Measurements from ENCODE around the gene METTL16.
"Not testable (repeated sequence)": the region's sequence is repeated elsewhere in the genome, so short reads cannot be mapped to it uniquely, and the experiment has no call there.

The METTL16 gene, protein sequence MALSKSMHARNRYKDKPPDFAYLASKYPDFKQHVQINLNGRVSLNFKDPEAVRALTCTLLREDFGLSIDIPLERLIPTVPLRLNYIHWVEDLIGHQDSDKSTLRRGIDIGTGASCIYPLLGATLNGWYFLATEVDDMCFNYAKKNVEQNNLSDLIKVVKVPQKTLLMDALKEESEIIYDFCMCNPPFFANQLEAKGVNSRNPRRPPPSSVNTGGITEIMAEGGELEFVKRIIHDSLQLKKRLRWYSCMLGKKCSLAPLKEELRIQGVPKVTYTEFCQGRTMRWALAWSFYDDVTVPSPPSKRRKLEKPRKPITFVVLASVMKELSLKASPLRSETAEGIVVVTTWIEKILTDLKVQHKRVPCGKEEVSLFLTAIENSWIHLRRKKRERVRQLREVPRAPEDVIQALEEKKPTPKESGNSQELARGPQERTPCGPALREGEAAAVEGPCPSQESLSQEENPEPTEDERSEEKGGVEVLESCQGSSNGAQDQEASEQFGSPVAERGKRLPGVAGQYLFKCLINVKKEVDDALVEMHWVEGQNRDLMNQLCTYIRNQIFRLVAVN

DNA sequence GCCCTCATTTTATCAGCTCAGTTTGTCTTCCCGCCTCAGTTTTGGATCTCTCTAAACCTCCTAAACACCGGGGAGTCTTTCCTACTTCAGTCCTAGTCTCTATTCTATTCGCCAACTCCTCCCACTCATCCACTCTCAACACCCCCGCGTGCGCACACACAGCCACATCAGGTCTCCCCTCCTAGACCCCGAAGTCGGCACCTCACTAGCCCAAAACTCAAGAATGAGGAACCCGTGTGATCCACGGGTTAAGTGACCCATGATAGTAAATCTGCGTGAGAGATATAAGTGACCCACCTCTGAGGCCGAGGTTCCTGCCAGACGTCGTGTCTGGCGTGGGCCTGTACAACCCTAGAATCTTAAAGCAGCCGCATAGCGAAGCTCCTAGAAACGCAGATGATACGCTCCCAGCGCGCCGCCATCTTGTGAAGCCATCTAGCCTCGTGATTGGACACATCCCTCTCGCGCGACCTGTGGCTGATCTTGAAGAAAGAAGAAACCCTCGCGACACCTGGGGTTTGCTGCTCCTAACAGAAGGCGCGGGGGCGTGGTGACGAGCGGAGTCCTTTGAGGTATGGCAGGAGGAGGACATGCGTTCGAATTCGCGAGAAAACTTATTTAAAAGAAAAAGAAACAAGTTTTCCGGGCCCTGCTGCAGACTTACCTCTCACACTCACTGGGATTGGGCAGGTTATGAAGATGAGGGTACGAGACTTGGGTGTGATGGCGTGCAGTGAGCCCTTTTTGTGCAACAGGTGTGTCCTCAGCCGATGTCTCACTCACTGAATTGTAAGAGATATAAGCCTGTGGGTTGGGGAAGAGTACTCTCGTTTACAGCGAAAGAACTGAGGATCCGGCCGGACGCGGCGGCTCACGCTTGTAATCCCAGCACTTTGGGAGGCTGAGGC, at the start of gene METTL16:
METTL16 (minus strand) TSS at position 427 of the 908 bp plus-strand sequence. CDS start 9,557 bp downstream, outside the sequence.
- DNase-seq (ENCODE audit: low spot score) = peak; percentile 90

GRCh38 chr17:2560658-2561057, 49.0 kb upstream of the METTL16 start:
- DNase-seq (ENCODE audit: low spot score) = no peak

- DNase-seq (ENCODE audit: low spot score) = no peak
Measured at GRCh38 chr17:2551928-2552327, 40.2 kb upstream of the METTL16 start.

GRCh38 chr17:2551493-2551892, 39.8 kb upstream of the METTL16 start:
- no peak for DNase-seq (ENCODE audit: low spot score)

GRCh38 chr17:2549392-2550211, 37.9 kb upstream of the METTL16 start:
- DNase-seq (ENCODE audit: low spot score) = no peak

DNA sequence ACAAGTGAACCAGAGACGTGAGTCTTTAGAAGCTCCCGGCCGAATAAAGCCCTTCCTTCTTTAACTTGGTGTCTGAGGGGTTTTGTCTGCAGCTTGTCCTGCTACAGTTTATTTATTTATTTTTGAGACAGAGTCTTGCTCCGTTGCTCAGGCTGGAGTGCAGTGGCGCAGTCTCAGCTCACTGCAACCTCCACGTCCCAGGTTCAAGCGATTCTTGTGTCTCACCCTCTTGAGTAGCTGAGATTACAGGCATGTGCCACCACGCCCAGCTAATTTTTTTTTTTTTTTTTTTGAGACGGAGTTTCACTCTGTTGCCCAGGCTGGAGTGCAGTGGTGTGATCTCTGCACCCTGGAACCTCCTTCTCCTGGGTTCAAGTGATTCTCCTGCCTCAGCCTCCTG, 36.3 kb upstream of the METTL16 start:
- DNase-seq (ENCODE audit: low spot score) = not testable (repeated sequence)

DNA sequence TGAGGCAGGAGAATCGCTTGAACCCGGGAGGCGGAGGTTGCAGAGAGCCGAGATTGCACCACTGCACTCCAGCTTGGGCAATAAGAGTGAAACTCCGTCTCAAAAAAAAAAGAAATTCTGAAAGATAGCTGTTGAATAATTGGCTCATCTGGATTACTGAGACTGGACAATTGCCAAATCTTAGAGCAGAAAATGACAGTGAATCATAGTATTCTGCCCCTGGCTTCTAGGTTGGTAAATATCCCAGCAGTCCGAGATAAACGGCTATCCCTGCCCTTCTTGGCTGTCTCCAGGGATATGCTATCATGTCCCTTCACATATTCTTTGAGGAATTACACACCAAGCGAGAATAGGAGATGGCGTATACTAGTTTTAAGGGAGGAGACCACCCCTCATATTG, 35.5 kb upstream of the METTL16 start:
- DNase-seq (ENCODE audit: low spot score) = no peak

DNA sequence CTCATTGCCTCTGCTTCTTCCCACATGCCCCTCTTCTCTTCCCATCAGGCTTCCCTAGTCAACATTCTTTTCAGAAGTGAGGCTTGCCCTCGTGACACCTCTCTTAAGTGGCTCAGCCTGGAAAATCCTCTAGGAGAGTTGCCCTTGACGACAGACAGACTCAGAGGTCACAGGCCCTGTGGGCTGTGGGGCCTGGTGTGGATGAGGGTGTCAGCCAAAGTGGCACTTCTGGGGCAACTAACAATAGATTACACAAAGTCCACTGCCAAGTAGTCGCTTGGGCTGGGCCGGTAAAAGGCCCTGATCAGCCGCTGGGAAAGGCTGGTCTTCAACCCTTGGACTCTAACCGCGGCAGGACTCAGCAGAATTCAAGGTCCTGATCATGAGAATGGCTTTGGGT, 33.7 kb upstream of the METTL16 start:
- no peak for DNase-seq (ENCODE audit: low spot score)

- DNase-seq (ENCODE audit: low spot score) = peak; percentile 70
Measured at GRCh38 chr17:2542456-2542855, 30.8 kb upstream of the METTL16 start.

DNA sequence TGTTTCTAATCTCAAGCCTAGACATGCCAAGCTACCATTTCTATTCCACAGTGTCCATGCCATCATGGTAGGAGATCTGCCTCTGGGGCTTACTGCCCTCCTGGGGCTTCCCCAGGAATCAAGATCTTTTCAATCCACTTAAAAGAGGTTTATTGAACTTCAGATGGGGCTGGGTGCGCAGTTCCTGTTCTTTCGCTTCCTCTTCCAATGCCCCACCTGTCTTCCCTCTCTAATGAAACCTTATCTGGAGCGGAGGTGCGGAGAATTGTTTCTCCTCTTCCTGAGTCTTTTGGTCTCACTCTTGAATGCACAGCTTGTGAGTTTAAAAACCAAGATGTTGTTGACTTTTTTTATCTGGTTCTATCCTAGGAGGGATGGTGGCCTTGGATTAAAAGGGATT, 30.4 kb upstream of the METTL16 start:
- no peak for DNase-seq (ENCODE audit: low spot score)

DNA sequence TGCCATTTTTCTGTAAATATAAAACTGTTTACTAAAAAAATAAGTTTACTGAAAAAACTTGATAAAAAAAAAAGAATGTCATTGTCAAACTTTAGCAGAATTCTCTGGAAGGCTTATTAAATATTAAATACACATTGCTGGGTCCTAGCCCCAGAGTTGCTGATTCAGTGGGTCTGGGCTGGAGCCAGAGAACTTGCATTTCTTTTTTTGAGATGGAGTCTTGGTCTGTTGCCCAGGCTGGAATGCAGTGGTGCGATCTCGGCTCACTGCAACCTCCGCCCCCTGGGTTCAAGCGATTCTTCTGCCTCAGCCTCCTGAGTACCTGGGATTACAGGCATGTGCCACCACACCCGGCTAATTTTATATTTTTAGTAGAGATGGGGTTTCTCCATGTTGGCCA, 25.9 kb upstream of the METTL16 start:
- not testable (repeated sequence) for DNase-seq (ENCODE audit: low spot score)

DNA sequence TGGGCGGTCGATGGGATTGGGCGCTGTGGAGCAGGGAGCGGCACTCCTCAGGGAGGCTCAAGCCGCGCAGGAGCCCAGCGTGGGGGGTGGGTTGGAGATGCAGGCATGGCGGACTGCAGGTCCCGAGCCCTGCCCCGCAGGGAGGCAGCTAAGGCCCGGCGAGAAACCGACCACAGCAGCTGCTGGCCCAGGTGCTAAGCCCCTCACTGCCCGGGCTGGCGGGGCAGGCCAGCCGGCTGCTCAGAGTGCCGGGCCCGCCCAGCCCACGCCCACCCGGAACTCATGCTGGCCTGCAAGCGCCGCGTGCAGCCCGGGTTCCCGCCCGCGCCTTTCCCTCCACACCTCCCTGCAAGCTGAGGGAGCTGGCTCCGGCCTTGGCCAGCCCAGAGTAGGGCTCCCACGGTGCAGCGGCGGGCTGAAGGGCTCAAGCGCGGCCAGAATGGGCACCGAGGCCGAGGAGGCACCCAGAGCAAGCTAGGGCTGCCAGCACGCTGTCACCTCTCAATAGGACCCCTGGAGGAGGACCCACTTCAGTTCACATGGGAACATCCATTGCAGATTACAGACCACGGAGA, 20.5 kb upstream of the METTL16 start:
- DNase-seq (ENCODE audit: low spot score) = no peak

- DNase-seq (ENCODE audit: low spot score) = not testable (repeated sequence)
Measured at GRCh38 chr17:2531243-2531954, 19.7 kb upstream of the METTL16 start.

GRCh38 chr17:2521775-2522410, 10.2 kb upstream of the METTL16 start:
- DNase-seq (ENCODE audit: low spot score) = not testable (repeated sequence)

DNA sequence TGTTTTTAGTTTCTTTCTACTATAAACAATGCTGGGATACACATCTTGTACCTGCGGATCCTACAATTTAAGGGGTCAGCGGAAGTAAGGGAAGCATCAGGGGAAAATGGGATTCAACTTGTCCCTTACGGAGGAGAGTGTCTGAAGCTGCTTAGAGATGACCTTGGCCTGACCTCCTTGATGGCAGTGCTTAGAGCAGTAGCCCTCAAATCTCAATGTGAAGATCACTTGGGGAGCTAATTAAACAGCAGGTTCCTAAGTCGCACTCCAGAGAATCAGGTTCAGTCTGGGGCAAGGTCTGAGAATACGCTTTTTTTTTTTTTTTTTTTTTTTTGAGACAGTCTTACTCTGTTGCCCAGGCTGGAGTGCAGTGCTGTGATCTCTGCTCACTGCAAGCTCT, 9.6 kb upstream of the METTL16 start:
- no peak for DNase-seq (ENCODE audit: low spot score)

DNA sequence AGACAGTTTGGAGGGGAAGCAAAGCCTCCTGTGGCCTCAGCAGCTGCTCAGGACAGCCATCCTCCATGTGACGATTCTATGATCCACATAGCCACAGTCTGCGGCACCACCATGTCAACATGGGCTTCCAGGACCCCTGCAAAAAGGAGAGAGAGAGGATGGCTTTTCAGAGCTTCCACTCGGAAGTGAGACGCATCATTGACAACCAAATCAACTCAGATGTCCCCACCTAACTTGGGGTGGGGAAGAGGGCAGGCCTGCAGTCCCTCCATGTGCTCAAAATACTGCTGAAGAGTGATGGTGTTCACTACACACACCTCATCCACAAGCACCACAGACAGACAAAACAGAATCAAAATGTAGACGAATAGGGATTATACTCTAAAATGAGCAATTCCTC, 5.9 kb upstream of the METTL16 start:
- no peak for DNase-seq (ENCODE audit: low spot score)

DNA sequence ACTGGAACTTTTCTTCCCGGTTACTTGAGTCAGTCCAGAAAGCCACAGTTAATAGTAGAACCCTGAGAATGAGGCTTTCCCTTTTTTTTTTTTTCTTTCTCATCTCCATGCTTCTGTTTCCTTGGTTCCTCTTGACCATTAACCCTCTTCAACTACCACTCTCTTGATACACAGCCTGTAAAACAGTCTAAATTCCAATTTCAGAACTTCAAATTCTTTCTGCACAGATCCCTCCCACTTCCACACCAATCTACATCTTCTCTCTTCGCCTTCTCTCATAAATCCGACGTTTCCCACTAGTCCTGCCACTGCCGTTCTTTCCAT, 588 bp downstream of the METTL16 start:
- peak; percentile 28 for DNase-seq (ENCODE audit: low spot score)

DNA sequence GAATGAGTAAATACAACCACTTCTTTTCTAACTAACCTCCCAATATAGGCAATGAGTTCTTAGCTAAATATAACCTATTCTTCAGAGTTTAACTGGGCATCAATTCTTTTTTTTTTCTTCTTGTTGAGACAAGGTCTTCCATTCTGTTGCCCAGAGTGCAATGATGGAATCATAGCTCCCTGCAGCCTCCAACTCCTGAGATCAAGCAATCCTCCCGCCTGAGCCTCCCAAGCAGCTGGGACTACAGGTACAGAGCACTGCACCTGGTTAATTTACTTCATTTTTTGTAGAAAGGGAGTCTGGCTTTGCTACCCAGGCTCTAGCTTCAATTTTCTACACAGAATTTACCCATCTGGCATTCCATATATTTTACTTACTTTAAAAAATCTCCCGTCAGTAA, 1.1 kb downstream of the METTL16 start:
- DNase-seq (ENCODE audit: low spot score) = no peak

GRCh38 chr17:2508035-2508434, 3.7 kb downstream of the METTL16 start:
- DNase-seq (ENCODE audit: low spot score) = no peak

DNA sequence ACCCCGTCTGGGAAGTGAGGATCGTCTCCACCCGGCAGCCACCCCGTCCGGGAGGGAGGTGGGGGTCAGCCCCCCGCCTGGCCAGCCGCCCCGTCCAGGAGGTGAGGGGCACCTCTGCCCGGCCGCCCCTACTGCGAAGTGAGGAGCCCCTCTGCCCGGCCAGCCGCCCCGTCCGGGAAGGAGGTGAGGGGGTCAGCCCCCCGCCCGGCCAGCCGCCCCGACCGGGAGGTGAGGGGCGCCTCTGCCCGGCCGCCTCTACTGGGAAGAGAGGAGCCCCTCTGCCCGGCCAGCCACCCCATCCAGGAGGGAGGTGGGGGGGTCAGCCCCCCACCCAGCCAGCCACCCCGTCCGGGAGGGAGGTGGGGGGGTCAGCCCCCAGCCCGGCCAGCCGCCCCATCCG, 4.7 kb downstream of the METTL16 start:
- DNase-seq (ENCODE audit: low spot score) = not testable (repeated sequence)
